ENCODE results near the gene CAMTA2. TPM values are rescaled to one million over a fixed set of nuclear protein-coding genes. Genes with fewer than 3 reads are reported as not detected.
A peak's percentile ranks its signal among the peaks of the same experiment; 100 is the strongest.

Gene CAMTA2
- total RNA-seq, 1 donor from 2014 or later, result 2.3 TPM

DNA sequence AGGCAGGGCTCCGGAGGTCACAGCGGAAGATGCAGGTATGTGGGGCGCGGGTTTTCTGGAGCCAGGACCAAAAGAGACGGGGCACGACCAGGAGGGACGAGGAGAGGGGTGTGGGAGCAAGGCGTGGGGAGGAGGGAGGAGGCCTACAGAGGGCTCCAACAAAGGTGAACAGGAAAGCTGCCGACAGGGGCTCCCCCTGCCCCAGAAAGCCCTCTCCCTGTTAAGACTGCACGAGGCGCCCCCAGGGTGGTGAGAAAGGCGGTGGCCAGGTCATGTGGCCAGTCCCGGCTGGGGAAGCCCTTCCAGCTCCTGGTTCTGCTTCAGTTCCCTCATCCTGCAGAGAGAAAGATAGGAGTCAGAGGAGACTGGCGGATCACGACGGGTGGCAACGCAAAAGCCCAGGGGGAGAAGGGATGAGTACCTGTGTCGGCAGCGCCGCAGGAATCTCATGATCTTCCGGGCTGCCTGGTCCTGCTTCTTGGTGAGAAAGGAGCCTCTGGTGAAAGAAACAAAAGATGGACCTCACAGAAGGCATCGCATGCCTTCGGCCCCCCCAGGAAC, 18.9 kb downstream of the CAMTA2 start:
- DNase-seq (ENCODE audit: low read depth in 2 of 2), result peak in 1 of 2 donors; percentile 16

DNA sequence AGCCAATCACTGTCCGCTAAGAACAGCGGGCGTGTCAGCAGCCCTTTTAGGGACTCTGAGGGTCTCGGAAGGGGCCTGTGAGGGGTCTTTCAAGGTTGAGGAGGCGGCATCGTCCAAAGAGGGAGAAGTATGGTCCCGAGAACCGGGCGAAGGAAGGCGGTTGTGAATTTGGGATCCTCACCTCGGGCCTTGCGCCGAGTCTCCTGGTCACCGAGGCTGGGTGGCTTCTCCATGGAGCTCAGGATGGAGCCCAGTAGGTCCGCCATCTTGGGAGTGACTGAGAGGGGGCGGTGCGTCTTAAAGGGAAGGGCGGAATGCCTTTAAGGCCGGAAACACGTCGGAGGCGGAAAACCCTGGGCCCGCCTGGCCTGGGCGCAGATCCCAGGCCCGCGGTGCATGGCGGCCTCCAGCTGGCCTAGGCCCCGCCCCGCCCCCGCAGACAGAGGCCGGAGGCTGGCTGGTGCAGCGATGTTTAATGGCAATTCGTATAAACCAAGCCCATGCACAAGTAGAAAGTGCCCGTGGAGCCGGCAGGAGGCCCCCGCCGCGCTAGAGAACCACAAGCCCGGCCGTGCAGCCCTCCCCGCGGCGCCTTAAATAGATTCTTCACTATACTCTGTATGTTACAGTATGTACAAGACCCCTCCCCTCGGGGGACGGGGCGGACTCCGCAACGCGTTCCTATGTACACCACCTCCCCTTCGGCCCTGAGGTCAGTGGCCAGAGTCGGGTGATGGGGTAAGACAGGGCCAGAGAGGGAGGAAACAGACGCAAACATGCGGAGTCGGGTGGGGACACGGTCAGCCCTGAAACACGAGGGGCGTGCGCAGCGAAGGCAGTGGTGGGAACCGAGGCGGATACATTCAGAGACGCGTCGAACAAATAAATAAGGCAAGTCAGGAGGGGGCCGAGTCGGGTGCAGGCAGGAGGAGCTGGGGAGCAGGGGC, 19.7 kb downstream of the CAMTA2 start, which contains the start of gene SPAG7:
SPAG7 (minus strand) TSS at position 279 of the 947 bp plus-strand sequence; CDS start at position 266, 13 bp downstream.
- DNase-seq (ENCODE audit: low read depth in 2 of 2), result peak; percentile 96 to 99

DNA sequence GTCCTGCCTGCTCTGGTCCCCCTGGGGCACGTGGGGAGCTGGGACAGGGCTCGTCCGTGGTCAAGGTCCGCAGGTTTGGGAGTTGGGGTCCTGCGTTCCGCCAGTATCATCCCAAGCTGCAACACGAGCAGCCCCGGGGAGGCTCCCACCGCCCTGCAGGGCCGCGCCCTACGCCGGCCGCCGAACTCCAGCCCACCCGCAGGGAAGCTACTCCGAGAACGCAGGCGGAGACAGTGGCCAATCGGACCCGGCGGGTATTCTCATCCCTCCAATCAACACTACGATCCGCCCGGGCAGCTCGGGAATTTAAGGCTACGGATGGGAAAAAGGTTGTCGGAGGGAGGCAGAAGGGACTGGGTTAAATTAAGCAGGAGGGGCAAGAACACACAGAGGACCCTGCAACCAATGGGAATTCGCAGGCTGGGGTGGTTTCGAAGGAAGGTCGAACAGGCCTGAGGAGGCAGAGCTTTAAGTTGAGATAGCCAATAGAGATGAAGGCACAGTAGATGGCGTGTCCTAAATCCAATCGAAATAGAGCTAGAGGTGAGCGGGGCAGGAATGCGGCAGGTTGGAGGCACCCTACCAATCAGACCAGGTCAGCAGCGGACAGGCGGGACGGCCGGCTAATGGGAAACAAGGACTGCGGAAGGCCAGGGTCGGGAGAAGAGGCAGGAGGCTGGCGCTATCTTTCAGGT, 20.5 kb downstream of the CAMTA2 start:
- peak; percentile 100 for DNase-seq (ENCODE audit: low read depth in 2 of 2)

DNA sequence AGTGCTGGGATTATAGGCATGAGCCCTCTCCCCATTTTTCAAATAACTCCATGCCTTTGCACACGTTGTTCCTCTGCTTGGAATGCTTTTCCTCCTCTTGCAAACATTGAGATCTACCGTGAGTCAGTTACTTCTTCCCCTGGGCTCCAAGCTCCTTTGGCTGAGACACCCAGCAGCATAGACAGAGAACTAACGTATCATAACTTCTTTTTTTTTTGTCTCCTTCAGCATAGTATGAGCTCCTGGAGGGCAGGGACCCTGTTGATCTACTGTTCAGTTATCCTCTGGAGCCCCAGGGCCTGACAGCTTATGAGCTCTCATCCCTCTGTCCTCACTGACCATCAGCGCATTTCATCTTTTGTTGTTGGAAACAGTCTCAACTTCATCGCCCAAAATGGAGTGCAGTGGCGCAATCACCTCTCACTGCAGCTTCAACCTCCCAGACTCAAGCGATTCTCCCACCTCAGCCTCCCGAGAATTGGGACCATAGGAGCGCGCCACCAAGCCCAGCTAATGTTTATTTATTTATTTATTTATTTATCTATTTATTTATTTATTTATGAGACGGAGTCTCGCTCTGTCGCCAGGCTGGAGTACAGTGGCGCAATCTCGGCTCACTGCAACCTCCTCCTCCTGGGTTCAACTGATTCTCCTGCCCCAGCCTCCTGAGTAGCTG, 22.0 kb downstream of the CAMTA2 start:
- no peak for DNase-seq (ENCODE audit: low read depth in 2 of 2)

DNA sequence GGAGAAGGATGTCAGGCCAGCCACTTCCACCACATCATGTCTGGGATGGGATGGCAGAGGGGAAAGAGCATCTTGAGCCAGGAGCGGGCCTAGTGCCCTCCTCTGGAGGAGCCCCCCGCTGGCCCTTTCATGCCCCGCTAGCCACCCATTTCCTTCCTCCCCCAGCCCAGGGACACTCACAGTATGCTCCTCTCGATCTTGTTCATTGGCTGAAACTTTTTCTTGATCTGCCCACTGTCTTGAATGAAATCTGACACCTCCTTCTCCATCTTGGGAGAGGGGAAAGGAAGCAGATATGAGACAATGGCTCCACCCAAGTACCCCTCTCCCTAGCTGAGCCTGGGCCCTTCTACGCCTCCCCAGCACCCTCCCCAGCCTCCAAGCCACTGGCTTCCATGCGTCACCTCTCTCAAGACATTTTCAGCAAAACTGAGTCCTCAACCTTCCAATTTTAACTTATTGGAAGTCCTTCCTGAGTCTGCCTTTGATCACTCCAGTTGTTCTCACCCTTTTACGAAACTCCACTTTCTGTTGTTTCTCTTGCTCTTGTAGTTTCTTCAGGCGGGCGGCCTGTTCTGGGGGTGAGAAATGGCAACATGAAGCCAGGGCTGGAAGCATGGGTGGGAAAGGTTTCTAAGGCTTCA, 27.1 kb downstream of the CAMTA2 start:
- DNase-seq (ENCODE audit: low read depth in 2 of 2), result no peak

DNA sequence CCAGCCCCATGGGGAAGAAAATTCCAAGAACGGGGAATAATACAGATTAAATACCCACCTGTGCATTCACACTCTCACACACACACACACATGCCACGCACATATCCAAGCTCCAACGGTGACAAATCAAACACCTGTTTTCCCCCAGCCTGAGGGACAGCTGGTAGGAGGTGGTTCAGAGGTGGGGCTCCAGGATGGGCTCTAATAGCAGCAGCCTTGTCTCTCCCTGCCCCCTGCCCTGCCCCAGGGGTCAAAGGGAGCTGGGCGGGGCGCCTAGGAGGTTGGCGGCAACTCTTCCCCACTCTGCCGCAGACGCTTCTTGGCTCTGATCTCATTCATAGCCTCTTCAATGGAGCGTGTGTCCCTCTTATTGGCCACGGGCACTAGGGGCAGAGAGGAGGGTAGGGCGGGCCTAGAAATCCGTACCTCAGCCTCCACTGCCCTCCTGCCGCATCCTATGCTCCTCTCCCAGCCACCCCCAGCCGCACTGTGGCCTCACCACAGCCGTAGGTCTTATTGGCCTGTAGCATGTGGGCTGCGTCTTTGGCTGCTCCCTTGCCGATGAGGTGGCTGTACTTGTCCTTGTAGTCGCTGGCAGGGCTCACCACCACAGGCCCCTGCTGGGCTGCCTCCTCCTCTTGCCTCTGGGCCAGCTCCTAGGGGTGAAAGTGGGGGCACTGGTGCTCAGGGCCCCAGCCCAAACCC, 28.1 kb downstream of the CAMTA2 start:
- DNase-seq (ENCODE audit: low read depth in 2 of 2), result no peak

DNA sequence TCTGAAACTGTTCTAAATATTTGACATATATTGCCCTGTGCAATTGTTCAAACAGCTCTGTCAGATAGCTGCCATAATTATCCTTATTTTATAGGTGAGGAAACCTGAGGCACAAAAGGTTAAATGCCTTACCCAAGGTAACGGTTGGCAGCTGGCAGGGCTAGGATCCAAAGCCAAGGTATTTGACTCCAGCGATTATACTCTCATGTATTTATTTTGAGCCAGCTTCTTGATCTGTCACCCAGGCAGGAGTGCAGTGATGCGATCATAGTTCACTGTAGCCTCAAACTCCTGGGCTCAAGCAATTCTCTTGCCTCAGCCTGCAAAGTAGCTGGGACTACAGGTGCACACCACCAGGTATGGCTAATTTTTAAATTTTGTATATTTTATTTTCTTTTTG, 29.4 kb downstream of the CAMTA2 start:
- no peak for DNase-seq (ENCODE audit: low read depth in 2 of 2)

DNA sequence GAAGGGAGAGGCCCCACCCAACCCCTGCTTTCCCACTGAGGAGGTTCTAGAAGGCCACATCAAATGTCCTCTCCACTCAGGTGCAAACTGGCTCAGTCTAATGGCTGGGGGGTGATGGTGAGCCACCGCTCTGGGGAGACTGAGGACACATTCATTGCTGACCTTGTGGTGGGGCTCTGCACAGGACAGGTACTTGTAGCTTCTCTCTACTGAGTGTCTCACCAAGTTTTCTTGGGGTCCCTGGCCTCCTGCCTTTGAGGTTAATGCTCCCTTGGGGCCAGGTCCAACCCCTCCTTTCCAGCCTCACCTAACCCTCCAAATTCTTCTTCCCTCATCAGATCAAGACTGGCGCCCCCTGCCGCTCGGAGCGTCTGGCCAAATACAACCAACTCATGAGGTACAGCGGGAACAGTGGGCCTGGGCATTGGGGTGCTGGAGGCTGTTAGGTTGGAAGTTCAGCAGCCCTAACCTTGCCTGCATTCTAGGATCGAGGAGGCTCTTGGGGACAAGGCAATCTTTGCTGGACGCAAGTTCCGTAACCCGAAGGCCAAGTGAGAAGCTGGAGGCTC, 30.9 kb downstream of the CAMTA2 start:
- peak in 1 of 2 donors; percentile 34 for DNase-seq (ENCODE audit: low read depth in 2 of 2)

DNA sequence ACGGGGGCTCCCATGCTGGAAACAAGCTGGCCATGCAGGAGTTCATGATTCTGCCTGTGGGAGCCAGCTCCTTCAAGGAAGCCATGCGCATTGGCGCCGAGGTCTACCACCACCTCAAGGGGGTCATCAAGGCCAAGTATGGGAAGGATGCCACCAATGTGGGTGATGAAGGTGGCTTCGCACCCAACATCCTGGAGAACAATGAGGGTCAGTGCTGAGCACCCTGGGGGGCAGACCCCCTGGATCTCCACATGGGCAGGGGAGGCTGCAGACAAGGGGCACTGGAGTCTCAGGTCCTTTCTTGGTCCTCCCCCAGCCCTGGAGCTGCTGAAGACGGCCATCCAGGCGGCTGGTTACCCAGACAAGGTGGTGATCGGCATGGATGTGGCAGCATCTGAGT, 32.4 kb downstream of the CAMTA2 start:
- no peak for DNase-seq (ENCODE audit: low read depth in 2 of 2)

DNA sequence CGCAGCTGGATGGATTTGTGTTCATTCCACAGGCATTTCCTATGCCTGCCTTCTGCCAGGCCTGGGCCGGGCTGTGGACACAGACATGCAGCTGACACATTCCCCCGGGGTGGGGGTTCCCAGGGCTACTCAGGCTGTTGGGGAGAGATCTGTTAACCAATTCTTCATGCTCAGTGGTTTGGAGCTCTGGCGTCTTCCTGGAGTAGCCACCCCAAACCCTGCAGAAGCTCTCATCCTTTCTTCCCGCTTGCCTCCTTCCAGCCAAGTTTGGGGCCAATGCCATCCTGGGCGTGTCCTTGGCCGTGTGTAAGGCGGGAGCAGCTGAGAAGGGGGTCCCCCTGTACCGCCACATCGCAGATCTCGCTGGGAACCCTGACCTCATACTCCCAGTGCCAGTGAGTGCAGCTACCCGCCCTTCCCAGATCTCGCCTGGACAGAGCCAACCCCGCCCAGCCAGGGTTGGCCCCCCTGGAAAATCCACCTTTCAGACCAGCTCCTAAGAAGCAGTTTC, 34.0 kb downstream of the CAMTA2 start:
- peak in 1 of 2 donors; percentile 19 for DNase-seq (ENCODE audit: low read depth in 2 of 2)

DNA sequence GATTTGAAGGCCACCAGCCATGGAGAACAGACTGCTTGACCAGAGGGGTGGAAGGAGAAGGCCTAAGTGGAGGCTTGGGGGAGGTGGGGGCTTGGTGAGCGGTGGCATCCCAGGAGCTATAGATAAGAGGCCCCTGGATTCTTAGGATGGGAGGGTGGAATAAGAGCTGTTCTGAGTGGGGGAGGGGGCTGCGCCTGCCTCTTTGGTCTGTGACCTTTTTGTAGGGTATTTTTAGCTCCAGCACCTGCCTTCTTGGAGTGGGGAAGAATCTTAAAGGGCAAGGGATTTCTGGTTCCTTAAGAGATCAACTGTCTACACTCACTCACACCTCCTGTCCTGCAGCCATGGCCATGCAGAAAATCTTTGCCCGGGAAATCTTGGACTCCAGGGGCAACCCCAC, 36.0 kb downstream of the CAMTA2 start:
- no peak for DNase-seq (ENCODE audit: low read depth in 2 of 2)

DNA sequence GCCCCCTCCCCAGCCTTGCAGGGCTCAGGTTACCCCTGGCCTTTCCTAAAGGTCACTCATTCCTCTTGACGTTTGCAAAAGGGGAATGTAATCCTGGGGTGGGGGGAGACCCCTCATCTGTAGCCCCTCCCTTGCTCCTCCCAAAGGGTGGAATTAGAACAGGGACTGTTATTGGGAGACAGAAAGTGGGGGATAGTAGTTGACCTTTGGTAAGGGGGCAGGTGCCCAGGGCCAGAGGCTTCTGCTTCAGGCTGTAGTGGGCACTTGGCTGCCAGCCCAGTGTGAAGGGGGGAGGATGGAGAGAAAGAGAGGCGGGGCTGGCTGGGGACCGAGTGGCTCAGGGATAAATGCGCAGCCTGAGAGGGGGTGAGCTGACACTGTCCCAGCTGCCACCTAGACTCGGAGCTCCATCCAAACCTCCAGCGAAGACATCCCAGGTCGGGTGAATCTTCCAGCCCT, 36.7 kb downstream of the CAMTA2 start, which contains the start of gene ENO3:
ENO3 (plus strand) TSS at position 374 of the 459 bp plus-strand sequence. CDS start 711 bp downstream, outside the sequence.
- no peak for DNase-seq (ENCODE audit: low read depth in 2 of 2)

DNA sequence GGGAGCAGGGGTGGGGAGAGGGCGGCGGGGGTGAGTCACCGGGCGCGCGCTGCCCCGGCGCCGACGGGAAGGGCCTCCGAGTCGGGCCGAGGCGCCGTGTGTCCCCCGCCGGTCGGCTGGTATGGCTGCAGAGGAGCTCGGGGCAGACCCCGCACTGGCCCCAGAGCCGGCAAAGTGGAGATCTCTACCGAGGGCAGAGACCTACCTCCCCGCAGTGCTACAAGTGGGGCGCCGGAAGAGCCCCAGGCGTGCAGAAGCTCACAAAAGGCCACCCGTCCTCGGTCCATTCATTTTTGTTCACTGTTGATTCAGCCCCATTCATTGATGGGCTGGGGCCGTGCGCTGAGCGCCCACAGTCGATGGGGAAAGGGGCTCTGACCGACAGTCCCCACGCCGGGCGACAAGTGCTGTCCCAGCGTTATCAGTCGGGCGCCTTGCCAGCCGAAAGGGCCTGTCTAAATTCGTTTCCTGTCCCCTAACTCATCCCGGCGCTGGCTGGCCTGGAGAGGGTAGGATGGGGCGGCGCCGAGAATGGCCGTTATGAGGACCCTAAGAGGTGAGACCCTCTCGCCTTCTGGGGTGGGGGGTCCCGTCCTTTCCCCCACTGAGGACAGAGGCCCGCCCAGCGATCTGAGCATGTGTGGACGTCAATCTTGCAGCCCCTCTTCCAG, 37.3 kb downstream of the CAMTA2 start:
- peak in 1 of 2 donors; percentile 64 for DNase-seq (ENCODE audit: low read depth in 2 of 2)

DNA sequence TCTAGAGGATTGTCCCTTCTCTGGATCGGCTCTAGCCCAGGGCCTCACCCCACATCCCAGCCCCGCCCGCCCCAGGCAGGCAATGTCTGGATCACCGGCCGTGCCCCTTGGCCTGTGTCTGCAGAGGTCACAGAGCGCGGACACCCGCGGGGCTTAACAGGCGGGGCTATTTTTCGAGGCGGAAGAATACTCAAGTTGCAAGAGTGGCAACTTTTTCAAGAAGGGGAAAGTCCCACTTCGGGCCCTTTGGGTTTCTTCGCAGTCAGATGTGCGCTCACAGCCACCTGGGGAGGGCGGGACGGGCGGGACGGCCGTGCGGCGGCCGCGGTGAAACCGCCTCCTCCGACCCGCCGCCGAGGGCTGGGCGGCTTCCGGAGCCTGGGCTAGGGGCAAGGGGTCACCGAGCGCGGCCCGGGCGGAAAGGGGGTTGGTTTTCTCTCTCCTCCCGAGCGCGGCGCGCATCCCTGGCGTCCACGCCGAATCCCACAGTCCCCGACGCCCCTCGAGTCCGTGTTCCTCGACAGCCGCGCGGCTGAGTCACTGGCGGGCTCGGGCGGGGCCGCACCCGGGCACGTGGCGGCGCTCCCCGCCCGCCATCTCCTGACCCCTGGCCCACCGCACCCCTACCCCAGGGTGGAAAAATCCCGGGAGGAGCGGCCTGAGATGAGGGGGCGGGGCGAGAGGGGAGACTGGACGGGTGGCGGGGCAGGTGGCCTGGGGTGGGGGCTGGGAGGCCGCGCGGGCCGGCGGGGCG, 38.0 kb downstream of the CAMTA2 start:
- peak in 1 of 2 donors; percentile 69 for DNase-seq (ENCODE audit: low read depth in 2 of 2)

DNA sequence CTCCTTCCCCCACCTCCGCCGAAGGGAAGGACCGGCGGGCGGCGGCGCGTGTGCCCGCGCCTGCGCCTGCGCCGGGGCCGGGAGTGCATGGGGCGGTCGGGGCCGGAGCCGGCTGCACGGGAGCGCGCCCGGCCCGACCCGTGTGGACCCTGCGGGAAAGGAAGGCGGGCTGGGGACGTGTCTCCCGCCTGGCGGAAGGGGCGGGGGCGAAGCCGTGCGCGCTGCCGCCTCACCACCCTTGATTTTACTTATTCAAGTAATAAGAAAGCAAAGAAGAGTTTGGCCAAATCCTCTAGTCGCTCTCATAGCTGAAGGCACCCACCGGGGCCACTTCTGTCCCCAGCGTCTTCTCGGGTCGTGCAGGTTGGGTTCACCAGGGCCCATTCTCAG, 38.5 kb downstream of the CAMTA2 start:
- DNase-seq (ENCODE audit: low read depth in 2 of 2), result peak; percentile 55 to 90

DNA sequence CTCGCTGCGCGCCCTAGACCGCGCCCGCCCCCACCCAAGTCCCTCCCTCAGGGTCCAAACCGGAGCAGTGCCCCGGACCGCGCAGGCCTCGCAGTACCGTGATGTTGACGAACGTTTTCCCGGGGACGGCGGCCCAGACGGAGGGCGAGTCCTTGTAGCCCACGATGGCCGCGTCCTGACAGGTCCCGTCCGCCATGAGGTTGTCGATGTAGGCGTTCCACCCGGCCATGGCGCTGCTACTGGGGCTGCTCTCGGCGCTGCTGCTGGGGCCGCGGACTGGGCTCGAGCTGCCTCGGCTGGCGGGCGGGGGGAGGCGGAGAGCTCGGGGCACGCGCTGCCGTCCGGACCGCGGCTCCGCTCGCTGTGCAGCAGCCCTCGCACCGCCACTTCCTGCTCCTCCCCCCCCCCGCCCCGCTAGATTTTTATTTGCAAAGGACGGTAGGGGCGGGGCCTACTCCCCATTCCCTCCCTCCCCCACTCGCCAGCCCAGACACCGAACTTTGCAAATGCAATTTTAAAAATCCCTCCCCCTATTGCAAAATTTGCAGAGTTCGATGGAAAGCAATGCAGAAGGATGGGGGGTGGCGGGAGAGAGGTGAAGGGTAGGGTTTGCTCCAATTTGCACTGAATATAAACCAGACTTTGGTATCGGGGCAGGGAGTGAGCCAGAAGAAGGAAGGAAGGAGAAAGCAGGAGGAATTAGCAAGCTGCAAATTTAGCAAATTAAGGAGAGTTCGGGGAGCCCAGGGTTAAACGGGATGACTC, 39.1 kb downstream of the CAMTA2 start, which contains the start of gene PFN1:
PFN1 (minus strand) TSS at position 365 of the 765 bp plus-strand sequence; CDS start at position 229, 136 bp downstream.
- DNase-seq (ENCODE audit: low read depth in 2 of 2), result peak; percentile 85 to 90

DNA sequence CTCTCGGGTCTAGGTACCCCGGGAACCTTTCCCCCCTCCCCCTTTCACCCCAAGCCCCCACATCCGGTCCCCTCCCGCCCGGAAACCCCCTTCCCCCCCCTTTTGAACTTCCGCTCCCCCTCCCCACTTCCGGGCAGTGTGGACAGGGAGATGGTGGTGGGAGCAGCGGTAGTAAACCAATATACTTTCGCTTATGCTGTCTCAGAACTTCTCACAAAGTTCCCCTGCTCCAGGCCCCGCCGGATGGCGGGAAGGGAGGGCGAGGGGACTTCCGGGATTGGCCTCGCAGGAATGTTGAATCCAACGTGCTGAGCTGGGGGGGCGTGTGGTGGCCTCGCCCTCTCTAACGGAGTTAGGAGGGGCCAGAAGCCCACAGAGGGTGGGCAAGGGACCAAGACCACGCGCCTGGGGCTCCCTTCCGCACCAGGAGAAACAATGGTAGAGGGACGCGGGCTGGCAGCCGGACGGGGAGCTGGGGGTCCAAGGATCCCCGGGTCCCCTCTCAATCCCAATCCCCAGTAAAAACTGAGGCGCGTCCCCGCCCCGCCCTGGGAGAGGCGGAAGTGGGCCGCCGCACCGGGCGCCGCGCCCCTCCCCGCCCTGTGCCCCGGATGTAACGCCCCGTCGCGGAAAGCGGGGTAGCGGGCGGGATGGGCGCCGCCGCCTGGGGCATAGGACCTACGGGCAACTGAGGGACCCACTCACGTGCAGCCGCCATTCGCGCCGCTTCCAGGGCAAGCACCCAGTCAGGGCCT, 39.9 kb downstream of the CAMTA2 start:
- DNase-seq (ENCODE audit: low read depth in 2 of 2), result peak; percentile 31 to 45
